Transverse colon (tissue), 4 donors: ENCODE results near the gene SMYD5. TPM values are rescaled to one million over a fixed set of nuclear protein-coding genes. Genes with fewer than 3 reads are reported as not detected.

Experiments
- DNase-seq: peaks from one replicate; pipeline ENCODE4 v3.0.0-alpha.2; 2019
- H3K27ac ChIP-seq, 4 donors: fragments of 200-600 bp; sonication (generic); 2 replicates each; pipeline ENCODE4 v1.5.1; 2016 to 2018; ENCODE audit warnings: inconsistent platforms in 4 of 4
- H3K27me3 ChIP-seq: fragments of 200-600 bp; sonication (generic); 2 replicates; pipeline ENCODE4 v1.5.1; 2017; ENCODE audit warnings: inconsistent platforms
- H3K36me3 ChIP-seq, 4 donors: fragments of 200-600 bp; sonication (generic); 2 replicates each; pipeline ENCODE4 v1.5.1; 2017 to 2019; ENCODE audit warnings: inconsistent platforms in 4 of 4
- H3K4me1 ChIP-seq, 4 donors: fragments of 200-600 bp; sonication (generic); 2 replicates each; pipeline ENCODE4 v1.5.1; 2017 to 2020; ENCODE audit warnings: inconsistent platforms in 4 of 4
- H3K4me3 ChIP-seq, 4 donors: fragments of 200-600 bp; sonication (generic); 1 replicate in 1 of 4; 2 replicates in 3 of 4; pipeline versions ENCODE4 v1.5.1 to v1.6.1; 2017 to 2019; ENCODE audit warnings: inconsistent platforms in 4 of 4
- H3K9me3 ChIP-seq, 2 donors: fragments of 200-600 bp; sonication (generic); 2 replicates each; pipeline ENCODE4 v1.5.1; 2017 to 2019; ENCODE audit warnings: inconsistent platforms in 2 of 2
- EP300 ChIP-seq: sonication (generic); formaldehyde crosslinking; IDR thresholded peaks from one replicate; pipeline ENCODE4 v1.6.1; 2017; ENCODE audit warnings: antibody characterized with exemption, low read depth
- POLR2A ChIP-seq: fragments of 450-650 bp; IDR thresholded peaks from one replicate; pipeline ENCODE4 v1.6.1; 2016; ENCODE audit warnings: antibody characterized with exemption, mild to moderate bottlenecking, moderate library complexity
- POLR2AphosphoS5 ChIP-seq, 3 donors: sonication (generic); formaldehyde crosslinking; IDR thresholded peaks; one replicate each; pipeline ENCODE4 v1.6.1; 2016; ENCODE audit warnings: antibody characterized with exemption in 3 of 3
- WGBS, 2 donors: methylation state at CpG; one replicate each; pipeline ENCODE4 v1.1.5; 2018; ENCODE audit warnings: low coverage in 1 of 2; 5-methylcytosine and 5-hydroxymethylcytosine counted together
- in situ Hi-C, 4 donors: fragments of 200-750 bp; cut with MboI; loops; one replicate each; pipeline versions ENCODE4 v1.15.0 to v1.15.1; 2017; ENCODE audit warnings: low sequenced_read_pairs in 3 of 4, low pct_ligation_motif_present in 1 of 4, low pct_unique_long_range_greater_than_20kb in 1 of 4
- intact Hi-C: fragments of 100-400 bp; cut with DNase I; formaldehyde crosslinking; loops from one replicate; pipeline ENCODE4 v1.15.1; 2023; ENCODE audit warnings: low total_unique reads
- total RNA-seq, 4 donors: library from RNA; depleted of rRNA; stranded (reverse); fragments of >200 nt; gene quantifications; one replicate each; pipeline ENCODE4 v1.1.0, GENCODE V29; 2016
- TF ChIP-seq, protein P1 (sequence below), 5 experiments: fragments of 200-600 bp in 3 of 5; fragments of 450-650 bp in 2 of 5; sonication (generic) in 3 of 5; IDR thresholded peaks; 1 replicate in 2 of 5; 2 replicates in 3 of 5; pipeline ENCODE4 v1.5.1; 2016 to 2017; ENCODE audit warnings: antibody characterized with exemption in 5 of 5, inconsistent platforms in 3 of 5, mild to moderate bottlenecking in 2 of 5, moderate library complexity in 1 of 5

Gene SMYD5
- total RNA-seq, 4 donors from 2014 or later: 6.4 to 16.1 (median 13.4) TPM

DNA sequence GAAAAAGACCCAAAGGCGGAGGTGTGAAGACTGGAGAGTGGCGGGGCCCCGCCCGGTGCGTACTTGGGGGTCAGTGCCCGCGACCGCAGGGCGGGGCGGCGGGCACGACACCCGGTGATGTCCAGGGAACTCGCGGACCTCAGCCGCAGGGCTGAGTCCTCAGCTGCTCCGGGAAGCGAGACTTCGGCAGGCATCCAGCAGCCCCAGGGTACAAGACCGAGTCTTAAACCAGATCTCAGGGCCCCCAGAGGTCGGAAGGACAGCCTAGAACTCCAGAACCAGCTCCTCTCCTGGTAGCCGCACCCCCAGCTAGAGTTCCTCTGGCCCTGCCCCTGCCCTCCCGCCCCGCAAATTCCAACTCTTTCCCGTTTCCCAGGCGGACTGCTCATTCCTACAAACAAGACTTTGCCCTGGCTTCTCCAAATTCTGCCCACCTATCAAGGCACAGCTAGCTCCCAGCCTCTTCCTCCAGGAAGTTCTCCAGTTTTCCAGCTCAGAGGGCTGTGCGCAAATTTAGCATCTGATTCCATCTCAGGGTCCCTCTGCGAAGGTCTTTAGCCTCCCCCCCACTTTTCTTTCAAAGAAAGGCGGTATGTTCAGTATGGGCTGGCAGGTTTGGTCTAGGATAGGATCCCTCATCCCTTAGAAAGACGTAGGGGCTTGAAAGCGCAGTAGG lies 37.7 kb upstream of the SMYD5 start:
- H3K9me3 ChIP-seq: no peaks in the 10 kb centered on the region
- H3K27ac ChIP-seq: peak overlapping the region; percentile 50 to 78 (median 68)
- TF ChIP-seq POLR2A (no peak), EP300 (no peak), POLR2AphosphoS5 (IDR thresholded peaks at IDR 0.05) (no peak)
- TF ChIP-seq, protein P1, sequence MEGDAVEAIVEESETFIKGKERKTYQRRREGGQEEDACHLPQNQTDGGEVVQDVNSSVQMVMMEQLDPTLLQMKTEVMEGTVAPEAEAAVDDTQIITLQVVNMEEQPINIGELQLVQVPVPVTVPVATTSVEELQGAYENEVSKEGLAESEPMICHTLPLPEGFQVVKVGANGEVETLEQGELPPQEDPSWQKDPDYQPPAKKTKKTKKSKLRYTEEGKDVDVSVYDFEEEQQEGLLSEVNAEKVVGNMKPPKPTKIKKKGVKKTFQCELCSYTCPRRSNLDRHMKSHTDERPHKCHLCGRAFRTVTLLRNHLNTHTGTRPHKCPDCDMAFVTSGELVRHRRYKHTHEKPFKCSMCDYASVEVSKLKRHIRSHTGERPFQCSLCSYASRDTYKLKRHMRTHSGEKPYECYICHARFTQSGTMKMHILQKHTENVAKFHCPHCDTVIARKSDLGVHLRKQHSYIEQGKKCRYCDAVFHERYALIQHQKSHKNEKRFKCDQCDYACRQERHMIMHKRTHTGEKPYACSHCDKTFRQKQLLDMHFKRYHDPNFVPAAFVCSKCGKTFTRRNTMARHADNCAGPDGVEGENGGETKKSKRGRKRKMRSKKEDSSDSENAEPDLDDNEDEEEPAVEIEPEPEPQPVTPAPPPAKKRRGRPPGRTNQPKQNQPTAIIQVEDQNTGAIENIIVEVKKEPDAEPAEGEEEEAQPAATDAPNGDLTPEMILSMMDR (IDR thresholded peaks at IDR 0.05): no peak
- peaks cover 59% of the 10 kb centered on the region for H3K27me3 ChIP-seq
- peak overlapping the region; percentile 29 to 53 (median 44) for H3K4me3 ChIP-seq
- H3K36me3 ChIP-seq: no peaks in the 10 kb centered on the region
- intact Hi-C loops (loop anchor here (5.0 to 10.0 kb wide), 3 partner anchors 104 to 282 kb away; partner anchors contain the start of gene SFXN5), in situ Hi-C loops (loop anchor here in 2 of 4 donors (25.0 kb wide), 2 partner anchors 189 to 289 kb away; partner anchors contain the start of gene SPR (in 1 of the 2))
- WGBS, 2 donors: 5% methylated on average over 24 of the region's 31 CpGs; no CpG with 5 or more reads in 1 of the 2 donors
- H3K4me1 ChIP-seq: peaks cover 15 to 26% (median 25%) of the 10 kb centered on the region in 4 donors
- DNase-seq: peak; percentile 21

DNA sequence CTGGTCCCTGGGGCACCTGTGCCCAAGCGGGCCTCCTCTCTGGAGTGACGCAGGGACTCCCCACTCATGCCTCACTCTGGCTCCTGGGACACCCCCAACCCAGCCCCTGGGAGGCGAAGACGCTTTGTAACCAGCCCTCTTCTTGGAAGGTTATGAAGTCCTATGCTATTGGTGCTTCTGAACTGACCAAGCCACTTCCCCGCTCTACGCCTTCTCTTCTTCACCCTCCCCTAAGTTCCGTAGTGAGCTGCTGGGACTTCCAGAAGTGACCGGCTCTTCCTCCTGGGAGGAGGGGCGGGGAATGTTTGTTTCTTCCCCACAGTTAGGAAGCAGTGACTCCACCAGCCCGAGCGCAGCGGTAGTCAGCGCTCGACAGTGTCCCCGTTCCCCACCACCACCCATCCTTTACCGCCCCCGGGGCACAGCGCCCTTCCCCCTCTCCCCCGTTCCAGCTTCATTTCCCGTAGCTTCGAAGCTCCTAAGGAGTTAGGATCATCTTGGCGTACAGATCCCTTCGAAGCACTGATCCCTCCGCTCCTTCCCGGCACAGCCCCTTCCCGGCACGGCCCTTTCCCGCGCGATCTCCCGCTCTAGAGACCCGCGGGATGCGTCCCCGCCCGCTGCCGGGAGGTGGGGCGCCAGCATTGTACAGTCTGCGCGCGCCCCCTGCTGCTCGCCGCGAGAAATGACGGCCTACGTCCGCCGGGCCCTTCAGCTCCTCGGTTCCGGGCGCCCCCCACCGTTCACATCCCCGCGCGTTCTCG lies 37.0 kb upstream of the SMYD5 start:
- peak; percentile 92 for DNase-seq
- Histone ChIP-seq H3K36me3 (no peaks in the 10 kb centered on the region), H3K27me3 (peaks cover 60% of the 10 kb centered on the region), H3K9me3 (no peaks in the 10 kb centered on the region), H3K4me3 (peak overlapping the region; percentile 23 to 53 (median 44)), H3K4me1 (peaks cover 15 to 26% (median 25%) of the 10 kb centered on the region in 4 donors), H3K27ac (peak overlapping the region; percentile 50 to 78 (median 68))
- TF ChIP-seq EP300 (no peak), POLR2A (no peak), POLR2AphosphoS5 (IDR thresholded peaks at IDR 0.05) (peak in 2 of 3 donors; percentile 32 to 33)
- TF ChIP-seq, protein P1 (IDR thresholded peaks at IDR 0.05): peak; percentile 96 to 99 (median 98)
- in situ Hi-C loops: loop anchor here in 2 of 4 donors (25.0 kb wide), 2 partner anchors 190 to 290 kb away; partner anchors contain the start of gene SPR (in 1 of the 2)
- WGBS, 2 donors: 0 to 1% methylated on average over 1 to 47 of the region's 56 CpGs
- intact Hi-C loops: loop anchor here (5.0 to 10.0 kb wide), 3 partner anchors 105 to 282 kb away; partner anchors contain the start of gene SFXN5

GRCh38 chr2:73177645-73178255 lies 36.3 kb upstream of the SMYD5 start:
- peak overlapping the region in 2 of 4 donors; percentile 47 to 53 for H3K4me3 ChIP-seq
- in situ Hi-C loops: loop anchor here in 2 of 4 donors (25.0 kb wide), 2 partner anchors 190 to 290 kb away; partner anchors contain the start of gene SPR (in 1 of the 2)
- H3K27me3 ChIP-seq: peaks cover 64% of the 10 kb centered on the region
- TF ChIP-seq EP300 (no peak), POLR2AphosphoS5 (IDR thresholded peaks at IDR 0.05) (no peak)
- TF ChIP-seq, protein P1 (IDR thresholded peaks at IDR 0.05): peak in 1 of 5 experiments; percentile 2
- intact Hi-C loops: loop anchor here (5.0 to 10.0 kb wide), 3 partner anchors 105 to 283 kb away; partner anchors contain the start of gene SFXN5
- 21% methylated on average over 12 of the region's 12 CpGs; no CpG with 5 or more reads in 1 of the 2 donors for WGBS, 2 donors
- H3K36me3 ChIP-seq: no peaks in the 10 kb centered on the region
- no peak for DNase-seq
- H3K4me1 ChIP-seq: peaks cover 15 to 26% (median 25%) of the 10 kb centered on the region in 4 donors
- no peaks in the 10 kb centered on the region for H3K9me3 ChIP-seq
- no peak overlapping the region for H3K27ac ChIP-seq
